Neutrophil (primary cell): ENCODE measurements around the gene B4GALNT3.

Experiments used
- H3K27ac ChIP-seq: fragments of 200-600 bp; sonication (generic); 2 replicates; pipeline ENCODE4 v1.5.1; 2016; ENCODE audit warnings: mild to moderate bottlenecking, moderate library complexity
- H3K27me3 ChIP-seq: fragments of 200-600 bp; sonication (generic); 2 replicates; pipeline ENCODE4 v1.6.0; 2016; ENCODE audit warnings: mild to moderate bottlenecking
- H3K36me3 ChIP-seq: fragments of 200-600 bp; sonication (generic); 2 replicates; pipeline ENCODE4 v1.5.1; 2017
- H3K4me1 ChIP-seq, 2 experiments: fragments of 200-600 bp in 1 of 2; sonication (generic) in 1 of 2; 1 replicate in 1 of 2; 2 replicates in 1 of 2; pipeline versions ENCODE4 v1.5.1 to v1.6.1; 2013 to 2016; ENCODE audit warnings: low read depth in 1 of 2, low read length in 1 of 2, mild to moderate bottlenecking in 1 of 2, moderate library complexity in 1 of 2; ENCODE audit not compliant: control insufficient read depth in 1 of 2, insufficient read depth in 1 of 2
- H3K4me3 ChIP-seq, 2 experiments: fragments of 200-600 bp in 1 of 2; sonication (generic) in 1 of 2; 1 replicate in 1 of 2; 2 replicates in 1 of 2; pipeline ENCODE4 v1.5.1; 2013 to 2016; ENCODE audit warnings: low read depth in 1 of 2, low read length in 1 of 2, mild to moderate bottlenecking in 1 of 2, moderate library complexity in 1 of 2
- H3K9me3 ChIP-seq: fragments of 200-600 bp; sonication (generic); 2 replicates; pipeline ENCODE4 v1.5.1; 2016
- CTCF ChIP-seq: fragments of 200-600 bp; sonication (generic); IDR thresholded peaks from 2 replicates; pipeline ENCODE4 v1.5.1; 2016; ENCODE audit warnings: antibody characterized with exemption

Gene B4GALNT3

DNA sequence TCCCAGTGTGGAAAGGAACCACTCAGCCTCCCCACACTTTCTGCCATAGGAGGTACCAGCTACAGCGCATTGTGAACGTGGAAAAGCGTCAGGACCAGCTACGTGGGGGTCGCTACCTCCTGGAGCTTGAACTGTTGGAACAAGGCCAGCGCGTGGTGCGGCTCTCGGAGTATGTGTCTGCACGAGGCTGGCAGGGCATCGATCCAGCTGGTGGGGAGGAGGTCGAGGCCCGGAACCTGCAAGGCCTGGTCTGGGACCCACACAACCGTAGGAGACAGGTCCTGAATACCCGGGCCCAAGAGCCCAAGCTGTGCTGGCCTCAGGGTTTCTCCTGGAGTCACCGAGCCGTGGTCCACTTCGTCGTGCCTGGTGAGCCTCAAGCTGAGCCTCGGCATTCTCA, 96.8 kb downstream of the B4GALNT3 start:
- Histone ChIP-seq H3K9me3 (no peaks in the 10 kb centered on the region), H3K36me3 (peaks cover 17% of the 10 kb centered on the region), H3K27me3 (no peaks in the 10 kb centered on the region), H3K4me1 (peaks cover 25 to 59% of the 10 kb centered on the region in 2 experiments), H3K4me3 (no peak overlapping the region), H3K27ac (no peak overlapping the region)
- TF ChIP-seq CTCF = no peak

GRCh38 chr12:558580-558979, 98.8 kb downstream of the B4GALNT3 start:
- Histone ChIP-seq H3K36me3 (peaks cover 17% of the 10 kb centered on the region), H3K27me3 (no peaks in the 10 kb centered on the region), H3K9me3 (no peaks in the 10 kb centered on the region), H3K4me3 (no peak overlapping the region), H3K27ac (no peak overlapping the region), H3K4me1 (peaks cover 45 to 59% of the 10 kb centered on the region in 2 experiments)
- no peak for TF ChIP-seq CTCF

DNA sequence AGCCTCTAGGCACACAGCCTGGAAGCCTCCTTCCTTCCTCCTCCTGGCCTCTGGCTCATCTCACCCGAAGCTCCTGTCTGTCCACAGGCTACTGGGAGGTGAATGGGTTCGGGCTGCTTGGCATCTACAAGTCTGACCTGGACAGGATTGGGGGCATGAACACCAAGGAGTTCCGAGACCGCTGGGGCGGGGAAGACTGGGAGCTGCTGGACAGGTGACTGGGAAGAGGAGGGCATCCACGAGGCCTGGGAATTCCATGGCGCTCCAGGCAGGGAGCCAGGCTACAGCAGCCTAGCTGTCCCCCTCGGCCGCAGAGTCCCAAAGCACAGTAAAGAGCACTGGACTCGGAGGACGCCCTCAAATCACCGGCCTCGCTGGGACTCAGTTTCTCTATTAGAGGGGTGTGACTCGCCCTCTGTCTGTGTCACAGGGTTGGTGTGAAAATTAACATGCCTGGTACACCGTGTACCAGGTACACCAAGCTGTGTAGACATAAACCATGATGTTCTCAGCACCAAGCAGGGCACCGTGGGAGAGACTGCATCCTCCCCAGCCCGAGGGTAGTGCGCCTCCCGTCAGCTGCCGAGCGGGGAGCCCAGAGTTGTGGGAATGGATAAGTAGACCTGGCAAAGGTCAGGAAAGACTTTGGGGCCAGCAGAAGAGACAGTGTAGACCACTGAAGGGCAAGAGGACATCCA, 99.6 kb downstream of the B4GALNT3 start:
- H3K4me3 ChIP-seq = peak overlapping the region in 1 of 2 experiments; percentile 10
- no peak for TF ChIP-seq CTCF
- peaks cover 45 to 59% of the 10 kb centered on the region in 2 experiments for H3K4me1 ChIP-seq
- H3K27ac ChIP-seq = peak overlapping the region; percentile 93
- peaks cover 17% of the 10 kb centered on the region for H3K36me3 ChIP-seq
- H3K9me3 ChIP-seq = no peaks in the 10 kb centered on the region
- H3K27me3 ChIP-seq = no peaks in the 10 kb centered on the region

- Histone ChIP-seq H3K36me3 (peaks cover 18% of the 10 kb centered on the region), H3K4me3 (peak overlapping the region in 1 of 2 experiments; percentile 10), H3K9me3 (no peaks in the 10 kb centered on the region), H3K27me3 (no peaks in the 10 kb centered on the region), H3K27ac (peak overlapping the region; percentile 93), H3K4me1 (peaks cover 47 to 61% of the 10 kb centered on the region in 2 experiments)
- no peak for TF ChIP-seq CTCF
Measured at GRCh38 chr12:559906-560455, 100.2 kb downstream of the B4GALNT3 start.

GRCh38 chr12:560691-561390, 101.1 kb downstream of the B4GALNT3 start:
- Histone ChIP-seq H3K9me3 (no peaks in the 10 kb centered on the region), H3K4me3 (peak overlapping the region in 1 of 2 experiments; percentile 61), H3K27ac (peak overlapping the region; percentile 93), H3K4me1 (peaks cover 47 to 59% of the 10 kb centered on the region in 2 experiments), H3K36me3 (peaks cover 26% of the 10 kb centered on the region), H3K27me3 (no peaks in the 10 kb centered on the region)
- no peak for TF ChIP-seq CTCF
